ENCODE data around the gene DKK1.

The DKK1 gene

DNA sequence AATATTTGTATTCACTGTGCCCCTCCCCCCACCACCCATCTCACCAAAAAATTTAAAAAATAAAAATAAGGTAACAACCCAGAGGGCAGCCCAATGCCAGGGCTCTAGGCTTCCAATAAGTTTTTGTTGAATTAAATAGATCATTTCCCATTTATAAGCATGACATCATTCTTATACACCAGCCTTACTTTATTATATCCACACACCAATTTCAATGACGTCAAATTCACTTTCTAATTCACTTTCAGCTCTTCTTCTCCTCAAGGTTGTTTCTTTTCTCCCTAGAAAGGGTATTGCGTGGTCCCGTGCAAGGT, 1.2 kb upstream of the DKK1 start (continued):
- TF ChIP-seq ZNF19 (tag by site-specific recombination; IDR thresholded peaks at IDR 0.05; ENCODE audit: low read depth) (no peak), ZNF121 (tag by site-specific recombination; IDR thresholded peaks at IDR 0.05) (no peak), ZNF530 (tag by site-specific recombination; IDR thresholded peaks at IDR 0.05; ENCODE audit: low read depth) (no peak), ZFP69B (tag by site-specific recombination; IDR thresholded peaks at IDR 0.05) (no peak), ZNF585B (tag by site-specific recombination; IDR thresholded peaks at IDR 0.05) (no peak), SP7 (tag by site-specific recombination; IDR thresholded peaks at IDR 0.05) (no peak), ZEB2 (tag by site-specific recombination; IDR thresholded peaks at IDR 0.05) (peak; percentile 33), ZNF169 (tag by site-specific recombination; IDR thresholded peaks at IDR 0.05) (no peak), OVOL3 (tag by site-specific recombination; IDR thresholded peaks at IDR 0.05) (no peak), ZNF426 (tag by site-specific recombination; IDR thresholded peaks at IDR 0.05) (no peak), ZSCAN23 (tag by site-specific recombination; IDR thresholded peaks at IDR 0.05) (no peak), MZF1 (tag by site-specific recombination; IDR thresholded peaks at IDR 0.05; ENCODE audit: borderline replicate concordance) (no peak), ZNF654 (tag by site-specific recombination; IDR thresholded peaks at IDR 0.05; ENCODE audit: low read depth) (0 out of 2 replicates have a peak, but pooled peaks have one; percentile 0), ZNF600 (tag by site-specific recombination; IDR thresholded peaks at IDR 0.05) (no peak), SETDB1 (IDR thresholded peaks at IDR 0.05; ENCODE audit: insufficient read length, low read length) (no peak), ZNF629 (tag by site-specific recombination; IDR thresholded peaks at IDR 0.05) (peak; percentile 93), ZNF529 (tag by site-specific recombination; IDR thresholded peaks at IDR 0.05; ENCODE audit: insufficient replicate concordance) (no peak), ZNF404 (tag by site-specific recombination; IDR thresholded peaks at IDR 0.05) (no peak)
- TF ChIP-seq, protein P1, sequence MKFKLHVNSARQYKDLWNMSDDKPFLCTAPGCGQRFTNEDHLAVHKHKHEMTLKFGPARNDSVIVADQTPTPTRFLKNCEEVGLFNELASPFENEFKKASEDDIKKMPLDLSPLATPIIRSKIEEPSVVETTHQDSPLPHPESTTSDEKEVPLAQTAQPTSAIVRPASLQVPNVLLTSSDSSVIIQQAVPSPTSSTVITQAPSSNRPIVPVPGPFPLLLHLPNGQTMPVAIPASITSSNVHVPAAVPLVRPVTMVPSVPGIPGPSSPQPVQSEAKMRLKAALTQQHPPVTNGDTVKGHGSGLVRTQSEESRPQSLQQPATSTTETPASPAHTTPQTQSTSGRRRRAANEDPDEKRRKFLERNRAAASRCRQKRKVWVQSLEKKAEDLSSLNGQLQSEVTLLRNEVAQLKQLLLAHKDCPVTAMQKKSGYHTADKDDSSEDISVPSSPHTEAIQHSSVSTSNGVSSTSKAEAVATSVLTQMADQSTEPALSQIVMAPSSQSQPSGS (tag by site-specific recombination; IDR thresholded peaks at IDR 0.05; ENCODE audit: low read depth), result peak; percentile 98
- TF ChIP-seq, protein P2, sequence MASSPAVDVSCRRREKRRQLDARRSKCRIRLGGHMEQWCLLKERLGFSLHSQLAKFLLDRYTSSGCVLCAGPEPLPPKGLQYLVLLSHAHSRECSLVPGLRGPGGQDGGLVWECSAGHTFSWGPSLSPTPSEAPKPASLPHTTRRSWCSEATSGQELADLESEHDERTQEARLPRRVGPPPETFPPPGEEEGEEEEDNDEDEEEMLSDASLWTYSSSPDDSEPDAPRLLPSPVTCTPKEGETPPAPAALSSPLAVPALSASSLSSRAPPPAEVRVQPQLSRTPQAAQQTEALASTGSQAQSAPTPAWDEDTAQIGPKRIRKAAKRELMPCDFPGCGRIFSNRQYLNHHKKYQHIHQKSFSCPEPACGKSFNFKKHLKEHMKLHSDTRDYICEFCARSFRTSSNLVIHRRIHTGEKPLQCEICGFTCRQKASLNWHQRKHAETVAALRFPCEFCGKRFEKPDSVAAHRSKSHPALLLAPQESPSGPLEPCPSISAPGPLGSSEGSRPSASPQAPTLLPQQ (tag by site-specific recombination; IDR thresholded peaks at IDR 0.05), result no peak
- TF ChIP-seq, protein P3, sequence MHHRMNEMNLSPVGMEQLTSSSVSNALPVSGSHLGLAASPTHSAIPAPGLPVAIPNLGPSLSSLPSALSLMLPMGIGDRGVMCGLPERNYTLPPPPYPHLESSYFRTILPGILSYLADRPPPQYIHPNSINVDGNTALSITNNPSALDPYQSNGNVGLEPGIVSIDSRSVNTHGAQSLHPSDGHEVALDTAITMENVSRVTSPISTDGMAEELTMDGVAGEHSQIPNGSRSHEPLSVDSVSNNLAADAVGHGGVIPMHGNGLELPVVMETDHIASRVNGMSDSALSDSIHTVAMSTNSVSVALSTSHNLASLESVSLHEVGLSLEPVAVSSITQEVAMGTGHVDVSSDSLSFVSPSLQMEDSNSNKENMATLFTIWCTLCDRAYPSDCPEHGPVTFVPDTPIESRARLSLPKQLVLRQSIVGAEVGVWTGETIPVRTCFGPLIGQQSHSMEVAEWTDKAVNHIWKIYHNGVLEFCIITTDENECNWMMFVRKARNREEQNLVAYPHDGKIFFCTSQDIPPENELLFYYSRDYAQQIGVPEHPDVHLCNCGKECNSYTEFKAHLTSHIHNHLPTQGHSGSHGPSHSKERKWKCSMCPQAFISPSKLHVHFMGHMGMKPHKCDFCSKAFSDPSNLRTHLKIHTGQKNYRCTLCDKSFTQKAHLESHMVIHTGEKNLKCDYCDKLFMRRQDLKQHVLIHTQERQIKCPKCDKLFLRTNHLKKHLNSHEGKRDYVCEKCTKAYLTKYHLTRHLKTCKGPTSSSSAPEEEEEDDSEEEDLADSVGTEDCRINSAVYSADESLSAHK (tag by site-specific recombination; IDR thresholded peaks at IDR 0.05), result no peak
- TF ChIP-seq, protein P4, sequence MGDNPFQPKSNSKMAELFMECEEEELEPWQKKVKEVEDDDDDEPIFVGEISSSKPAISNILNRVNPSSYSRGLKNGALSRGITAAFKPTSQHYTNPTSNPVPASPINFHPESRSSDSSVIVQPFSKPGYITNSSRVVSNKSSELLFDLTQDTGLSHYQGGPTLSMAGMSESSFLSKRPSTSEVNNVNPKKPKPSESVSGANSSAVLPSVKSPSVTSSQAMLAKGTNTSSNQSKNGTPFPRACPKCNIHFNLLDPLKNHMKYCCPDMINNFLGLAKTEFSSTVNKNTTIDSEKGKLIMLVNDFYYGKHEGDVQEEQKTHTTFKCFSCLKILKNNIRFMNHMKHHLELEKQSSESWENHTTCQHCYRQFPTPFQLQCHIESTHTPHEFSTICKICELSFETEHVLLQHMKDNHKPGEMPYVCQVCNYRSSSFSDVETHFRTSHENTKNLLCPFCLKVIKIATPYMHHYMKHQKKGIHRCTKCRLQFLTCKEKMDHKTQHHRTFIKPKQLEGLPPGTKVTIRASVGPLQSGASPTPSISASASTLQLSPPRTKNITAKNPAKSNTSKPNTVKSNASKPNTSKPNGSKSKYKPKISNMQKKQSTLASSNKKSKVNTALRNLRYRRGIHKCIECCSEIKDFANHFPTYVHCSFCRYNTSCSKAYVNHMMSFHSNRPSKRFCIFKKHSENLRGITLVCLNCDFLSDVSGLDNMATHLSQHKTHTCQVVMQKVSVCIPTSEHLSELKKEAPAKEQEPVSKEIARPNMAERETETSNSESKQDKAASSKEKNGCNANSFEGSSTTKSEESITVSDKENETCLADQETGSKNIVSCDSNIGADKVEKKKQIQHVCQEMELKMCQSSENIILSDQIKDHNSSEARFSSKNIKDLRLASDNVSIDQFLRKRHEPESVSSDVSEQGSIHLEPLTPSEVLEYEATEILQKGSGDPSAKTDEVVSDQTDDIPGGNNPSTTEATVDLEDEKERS (tag by site-specific recombination; IDR thresholded peaks at IDR 0.05), result no peak
- TF ChIP-seq, protein P5, sequence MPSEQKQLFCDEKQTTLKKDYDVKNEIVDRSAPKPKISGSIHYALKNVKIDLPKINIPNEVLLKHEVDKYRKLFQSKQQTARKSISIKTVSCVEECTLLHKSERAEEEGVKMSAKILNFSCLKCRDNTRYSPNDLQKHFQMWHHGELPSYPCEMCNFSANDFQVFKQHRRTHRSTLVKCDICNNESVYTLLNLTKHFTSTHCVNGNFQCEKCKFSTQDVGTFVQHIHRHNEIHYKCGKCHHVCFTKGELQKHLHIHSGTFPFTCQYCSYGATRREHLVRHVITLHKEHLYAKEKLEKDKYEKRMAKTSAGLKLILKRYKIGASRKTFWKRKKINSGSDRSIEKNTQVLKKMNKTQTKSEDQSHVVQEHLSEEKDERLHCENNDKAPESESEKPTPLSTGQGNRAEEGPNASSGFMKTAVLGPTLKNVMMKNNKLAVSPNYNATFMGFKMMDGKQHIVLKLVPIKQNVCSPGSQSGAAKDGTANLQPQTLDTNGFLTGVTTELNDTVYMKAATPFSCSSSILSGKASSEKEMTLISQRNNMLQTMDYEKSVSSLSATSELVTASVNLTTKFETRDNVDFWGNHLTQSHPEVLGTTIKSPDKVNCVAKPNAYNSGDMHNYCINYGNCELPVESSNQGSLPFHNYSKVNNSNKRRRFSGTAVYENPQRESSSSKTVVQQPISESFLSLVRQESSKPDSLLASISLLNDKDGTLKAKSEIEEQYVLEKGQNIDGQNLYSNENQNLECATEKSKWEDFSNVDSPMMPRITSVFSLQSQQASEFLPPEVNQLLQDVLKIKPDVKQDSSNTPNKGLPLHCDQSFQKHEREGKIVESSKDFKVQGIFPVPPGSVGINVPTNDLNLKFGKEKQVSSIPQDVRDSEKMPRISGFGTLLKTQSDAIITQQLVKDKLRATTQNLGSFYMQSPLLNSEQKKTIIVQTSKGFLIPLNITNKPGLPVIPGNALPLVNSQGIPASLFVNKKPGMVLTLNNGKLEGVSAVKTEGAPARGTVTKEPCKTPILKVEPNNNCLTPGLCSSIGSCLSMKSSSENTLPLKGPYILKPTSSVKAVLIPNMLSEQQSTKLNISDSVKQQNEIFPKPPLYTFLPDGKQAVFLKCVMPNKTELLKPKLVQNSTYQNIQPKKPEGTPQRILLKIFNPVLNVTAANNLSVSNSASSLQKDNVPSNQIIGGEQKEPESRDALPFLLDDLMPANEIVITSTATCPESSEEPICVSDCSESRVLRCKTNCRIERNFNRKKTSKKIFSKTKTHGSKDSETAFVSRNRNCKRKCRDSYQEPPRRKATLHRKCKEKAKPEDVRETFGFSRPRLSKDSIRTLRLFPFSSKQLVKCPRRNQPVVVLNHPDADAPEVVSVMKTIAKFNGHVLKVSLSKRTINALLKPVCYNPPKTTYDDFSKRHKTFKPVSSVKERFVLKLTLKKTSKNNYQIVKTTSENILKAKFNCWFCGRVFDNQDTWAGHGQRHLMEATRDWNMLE (tag by site-specific recombination; conservative IDR thresholded peaks at IDR 0.05; ENCODE audit: low read depth), result no peak
- TF ChIP-seq, protein P6, sequence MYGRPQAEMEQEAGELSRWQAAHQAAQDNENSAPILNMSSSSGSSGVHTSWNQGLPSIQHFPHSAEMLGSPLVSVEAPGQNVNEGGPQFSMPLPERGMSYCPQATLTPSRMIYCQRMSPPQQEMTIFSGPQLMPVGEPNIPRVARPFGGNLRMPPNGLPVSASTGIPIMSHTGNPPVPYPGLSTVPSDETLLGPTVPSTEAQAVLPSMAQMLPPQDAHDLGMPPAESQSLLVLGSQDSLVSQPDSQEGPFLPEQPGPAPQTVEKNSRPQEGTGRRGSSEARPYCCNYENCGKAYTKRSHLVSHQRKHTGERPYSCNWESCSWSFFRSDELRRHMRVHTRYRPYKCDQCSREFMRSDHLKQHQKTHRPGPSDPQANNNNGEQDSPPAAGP (tag by site-specific recombination; IDR thresholded peaks at IDR 0.05), result no peak
